Stimulated activated CD8-positive, alpha-beta memory T cell treated with anti-CD3 and anti-CD28 coated beads, Interleukin-15, amount 100 ng/mL, for 4 hours (primary cell): ENCODE data around the gene KCTD1.

Experiments
- DNase-seq, 2 donors: peaks; one replicate each; pipeline ENCODE4 v3.0.0-alpha.2; 2020; ENCODE audit warnings: low read depth in 2 of 2

The KCTD1 gene

GRCh38 chr18:26480897-26481795 lies 67.2 kb downstream of the KCTD1 start:
- DNase-seq = no peak

- DNase-seq = no peak
These were observed 68.7 kb downstream of the KCTD1 start for GRCh38 chr18:26479681-26480079.

- no peak for DNase-seq
These were observed 69.2 kb downstream of the KCTD1 start for GRCh38 chr18:26479065-26479680.

GRCh38 chr18:26477828-26478466 lies 70.4 kb downstream of the KCTD1 start:
- DNase-seq = no peak

GRCh38 chr18:26476697-26477096 lies 71.7 kb downstream of the KCTD1 start:
- no peak for DNase-seq

GRCh38 chr18:26474542-26474941 lies 73.8 kb downstream of the KCTD1 start:
- no peak for DNase-seq

- DNase-seq = no peak
These were observed 74.7 kb downstream of the KCTD1 start for GRCh38 chr18:26473672-26474071.

- DNase-seq = no peak
These were observed 76.5 kb downstream of the KCTD1 start for GRCh38 chr18:26471826-26472225.

GRCh38 chr18:26471027-26471426 lies 77.3 kb downstream of the KCTD1 start:
- no peak for DNase-seq

- no peak for DNase-seq
These were observed 78.2 kb downstream of the KCTD1 start for GRCh38 chr18:26470011-26470637.

GRCh38 chr18:26468931-26469340 lies 79.4 kb downstream of the KCTD1 start:
- no peak for DNase-seq

- DNase-seq = no peak
These were observed 82.3 kb downstream of the KCTD1 start for GRCh38 chr18:26466026-26466425.

GRCh38 chr18:26465431-26465830 lies 82.9 kb downstream of the KCTD1 start:
- no peak for DNase-seq

GRCh38 chr18:26464128-26465011 lies 84.0 kb downstream of the KCTD1 start:
- DNase-seq = no peak

- DNase-seq = no peak
These were observed 86.0 kb downstream of the KCTD1 start for GRCh38 chr18:26462355-26462754.

- no peak for DNase-seq
These were observed 86.9 kb downstream of the KCTD1 start for GRCh38 chr18:26461405-26461804.

GRCh38 chr18:26460449-26461091 lies 87.8 kb downstream of the KCTD1 start:
- no peak for DNase-seq

GRCh38 chr18:26459884-26460283 lies 88.5 kb downstream of the KCTD1 start:
- no peak for DNase-seq

GRCh38 chr18:26459340-26459739 lies 89.0 kb downstream of the KCTD1 start:
- DNase-seq = no peak

- DNase-seq = no peak
These were observed 89.7 kb downstream of the KCTD1 start for GRCh38 chr18:26458526-26459232.
